Neural cell (in vitro differentiated cells): Measurements from ENCODE around the gene OARD1. TPM values are rescaled to one million over a fixed set of nuclear protein-coding genes. Genes with fewer than 3 reads are reported as not detected.
"Not testable (repeated sequence)": the region's sequence is repeated elsewhere in the genome, so short reads cannot be mapped to it uniquely, and the experiment has no call there.

Experiments used
- H2AFZ ChIP-seq: fragments of 200-600, 300-800 bp; sonication (generic), shearing (Covaris generic); 2 replicates; pipeline ENCODE4 v1.6.0; 2014; ENCODE audit warnings: low read depth, mild to moderate bottlenecking, antibody characterized with exemption, low read length, moderate library complexity
- H3F3A ChIP-seq: fragments of 200-600 bp; shearing (Covaris generic); 2 replicates; pipeline ENCODE4 v1.6.1; 2016; ENCODE audit warnings: mild to moderate bottlenecking, moderate library complexity, mixed read lengths, antibody characterized with exemption, low read length; ENCODE audit not compliant: insufficient read depth, poor library complexity, severe bottlenecking
- H3K27ac ChIP-seq: fragments of 200-600, 300-800 bp; sonication (generic), shearing (Covaris generic); 2 replicates; pipeline ENCODE4 v1.5.1; 2014; ENCODE audit warnings: mild to moderate bottlenecking, low read length, moderate library complexity
- H3K27me3 ChIP-seq: fragments of 300-800, 200-600 bp; sonication (generic), shearing (Covaris generic); 2 replicates; pipeline ENCODE4 v1.6.0; 2014; ENCODE audit warnings: mild to moderate bottlenecking, low read depth, low read length, moderate library complexity; ENCODE audit not compliant: insufficient read depth
- H3K36me3 ChIP-seq: fragments of 300-800, 200-600 bp; sonication (generic), shearing (Covaris generic); 2 replicates; pipeline ENCODE4 v1.5.1; 2014; ENCODE audit warnings: mild to moderate bottlenecking, antibody characterized with exemption, low read length, moderate library complexity; ENCODE audit not compliant: insufficient read depth
- H3K4me2 ChIP-seq: fragments of 300-800, 200-600 bp; sonication (generic), shearing (Covaris generic); 2 replicates; pipeline ENCODE4 v1.6.0; 2014; ENCODE audit warnings: mild to moderate bottlenecking, low read length
- H3K4me3 ChIP-seq: fragments of 300-800, 200-600 bp; sonication (generic), shearing (Covaris generic); 2 replicates; pipeline ENCODE4 v1.5.1; 2014; ENCODE audit warnings: mild to moderate bottlenecking, low read length, moderate library complexity
- H3K79me2 ChIP-seq: fragments of 200-600 bp; shearing (Covaris generic); replicated peaks from 2 replicates; pipeline ENCODE4 v1.6.0; 2014; ENCODE audit warnings: mild to moderate bottlenecking, low read length, moderate library complexity; ENCODE audit not compliant: insufficient read depth
- H3K9ac ChIP-seq: fragments of 300-800, 200-600 bp; sonication (generic), shearing (Covaris generic); 2 replicates; pipeline ENCODE4 v1.6.1; 2016; ENCODE audit warnings: mild to moderate bottlenecking, low read length, mixed read lengths
- H3K9me2 ChIP-seq: fragments of 200-600 bp; shearing (Covaris generic); 2 replicates; pipeline ENCODE4 v1.6.1; 2016; ENCODE audit warnings: mild to moderate bottlenecking, low read length, mixed read lengths; ENCODE audit not compliant: insufficient read depth
- H3K9me3 ChIP-seq: fragments of 200-600, 300-800 bp; sonication (generic), shearing (Covaris generic); 2 replicates; pipeline ENCODE4 v1.6.1; 2016; ENCODE audit warnings: mild to moderate bottlenecking, mixed run types, low read length, moderate library complexity, mixed read lengths
- H4K20me1 ChIP-seq: fragments of 200-600 bp; shearing (Covaris generic); 2 replicates; pipeline ENCODE4 v1.6.1; 2016; ENCODE audit warnings: mild to moderate bottlenecking, mixed run types; ENCODE audit not compliant: insufficient read depth
- CTCF ChIP-seq: fragments of 450-650 bp; IDR thresholded peaks from 2 replicates; pipeline ENCODE4 v1.5.1; 2014; ENCODE audit warnings: antibody characterized with exemption, mild to moderate bottlenecking, moderate library complexity; ENCODE audit not compliant: poor library complexity, severe bottlenecking
- EP300 ChIP-seq: fragments of 450-650 bp; conservative IDR thresholded peaks from 2 replicates; pipeline ENCODE4 v1.6.1; 2014; ENCODE audit warnings: antibody characterized with exemption, mild to moderate bottlenecking, moderate library complexity; ENCODE audit not compliant: poor library complexity, severe bottlenecking
- EZH2 ChIP-seq: fragments of 200-600, 300-800 bp; shearing (Covaris generic), sonication (generic); IDR thresholded peaks from 2 replicates; pipeline ENCODE4 v1.6.1; 2014; ENCODE audit warnings: antibody characterized with exemption, low read length, borderline replicate concordance, mild to moderate bottlenecking; ENCODE audit not compliant: insufficient read depth, poor library complexity, severe bottlenecking
- MXI1 ChIP-seq: fragments of 450-650 bp; conservative IDR thresholded peaks from 2 replicates; pipeline ENCODE4 v1.6.1; 2014; ENCODE audit warnings: antibody characterized with exemption, mild to moderate bottlenecking; ENCODE audit not compliant: poor library complexity, severe bottlenecking
- POLR2AphosphoS5 ChIP-seq: IDR thresholded peaks from 2 replicates; pipeline ENCODE4 v1.6.1; 2012
- RAD21 ChIP-seq: fragments of 450-650 bp; conservative IDR thresholded peaks from 2 replicates; pipeline ENCODE4 v1.6.1; 2014; ENCODE audit warnings: antibody characterized with exemption, mild to moderate bottlenecking, moderate library complexity
- SMC3 ChIP-seq: fragments of 450-650 bp; conservative IDR thresholded peaks from 2 replicates; pipeline ENCODE4 v1.6.1; 2014; ENCODE audit warnings: antibody characterized with exemption, mild to moderate bottlenecking, moderate library complexity; ENCODE audit not compliant: poor library complexity
- TAF1 ChIP-seq: IDR thresholded peaks from 2 replicates; pipeline ENCODE4 v1.6.1; 2012; ENCODE audit warnings: low read depth
- polyA plus RNA-seq: library from polyadenylated mRNA; depleted of rRNA; stranded (reverse); fragments of >200 nt; gene quantifications from 2 replicates; pipeline ENCODE4 v1.2.3, GENCODE V29; 2014
- TF ChIP-seq, protein P1 (sequence below): IDR thresholded peaks from 2 replicates; pipeline ENCODE4 v1.6.1; 2012; ENCODE audit warnings: borderline replicate concordance

OARD1 gene
- polyA plus RNA-seq, 1 donor from 2014 or later, result 38.7 TPM

GRCh38 chr6:41015860-41016259, 56.3 kb downstream of the OARD1 start:
- not testable (repeated sequence) for H3K9me3 ChIP-seq, H2AFZ ChIP-seq, H4K20me1 ChIP-seq, H3K27ac ChIP-seq, H3F3A ChIP-seq, H3K4me2 ChIP-seq, H3K9me2 ChIP-seq, H3K27me3 ChIP-seq, H3K79me2 ChIP-seq, H3K4me3 ChIP-seq, H3K9ac ChIP-seq, H3K36me3 ChIP-seq

GRCh38 chr6:41014780-41015179, 57.4 kb downstream of the OARD1 start:
- no peak overlapping the region for H3K9ac ChIP-seq

More at GRCh38 chr6:41014780-41015179, 57.4 kb downstream of the OARD1 start:
- Histone ChIP-seq H3K79me2 (no peaks in the 10 kb centered on the region), H3K9me2 (no peaks in the 10 kb centered on the region), H3K36me3 (no peaks in the 10 kb centered on the region), H3K4me2 (no peak overlapping the region), H2AFZ (no peak overlapping the region), H3F3A (no peaks in the 10 kb centered on the region), H3K4me3 (no peak overlapping the region), H3K9me3 (no peaks in the 10 kb centered on the region), H3K27ac (no peak overlapping the region), H4K20me1 (no peaks in the 10 kb centered on the region), H3K27me3 (no peaks in the 10 kb centered on the region)
- TF ChIP-seq POLR2AphosphoS5, result no peak
- no peak for TF ChIP-seq EZH2
- no peak for TF ChIP-seq TAF1
- no peak for TF ChIP-seq SMC3
- TF ChIP-seq, protein P1, sequence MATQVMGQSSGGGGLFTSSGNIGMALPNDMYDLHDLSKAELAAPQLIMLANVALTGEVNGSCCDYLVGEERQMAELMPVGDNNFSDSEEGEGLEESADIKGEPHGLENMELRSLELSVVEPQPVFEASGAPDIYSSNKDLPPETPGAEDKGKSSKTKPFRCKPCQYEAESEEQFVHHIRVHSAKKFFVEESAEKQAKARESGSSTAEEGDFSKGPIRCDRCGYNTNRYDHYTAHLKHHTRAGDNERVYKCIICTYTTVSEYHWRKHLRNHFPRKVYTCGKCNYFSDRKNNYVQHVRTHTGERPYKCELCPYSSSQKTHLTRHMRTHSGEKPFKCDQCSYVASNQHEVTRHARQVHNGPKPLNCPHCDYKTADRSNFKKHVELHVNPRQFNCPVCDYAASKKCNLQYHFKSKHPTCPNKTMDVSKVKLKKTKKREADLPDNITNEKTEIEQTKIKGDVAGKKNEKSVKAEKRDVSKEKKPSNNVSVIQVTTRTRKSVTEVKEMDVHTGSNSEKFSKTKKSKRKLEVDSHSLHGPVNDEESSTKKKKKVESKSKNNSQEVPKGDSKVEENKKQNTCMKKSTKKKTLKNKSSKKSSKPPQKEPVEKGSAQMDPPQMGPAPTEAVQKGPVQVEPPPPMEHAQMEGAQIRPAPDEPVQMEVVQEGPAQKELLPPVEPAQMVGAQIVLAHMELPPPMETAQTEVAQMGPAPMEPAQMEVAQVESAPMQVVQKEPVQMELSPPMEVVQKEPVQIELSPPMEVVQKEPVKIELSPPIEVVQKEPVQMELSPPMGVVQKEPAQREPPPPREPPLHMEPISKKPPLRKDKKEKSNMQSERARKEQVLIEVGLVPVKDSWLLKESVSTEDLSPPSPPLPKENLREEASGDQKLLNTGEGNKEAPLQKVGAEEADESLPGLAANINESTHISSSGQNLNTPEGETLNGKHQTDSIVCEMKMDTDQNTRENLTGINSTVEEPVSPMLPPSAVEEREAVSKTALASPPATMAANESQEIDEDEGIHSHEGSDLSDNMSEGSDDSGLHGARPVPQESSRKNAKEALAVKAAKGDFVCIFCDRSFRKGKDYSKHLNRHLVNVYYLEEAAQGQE, result no peak
- TF ChIP-seq MXI1, result no peak
- TF ChIP-seq RAD21, result no peak
- TF ChIP-seq EP300, result no peak
- no peak for TF ChIP-seq CTCF

Other genes starting within 250 kb of the OARD1 start
- gene UNC5CL, start 33.1 kb downstream of the OARD1 start, polyA plus RNA-seq, result 1.0 and 2.6 TPM in 2 replicates
- not detected in 2 replicates for gene TSPO2, start 29.9 kb downstream of the OARD1 start, polyA plus RNA-seq
- gene APOBEC2, start 19.2 kb downstream of the OARD1 start, polyA plus RNA-seq, result not detected in 2 replicates
- 17.1 and 22.1 TPM in 2 replicates for gene NFYA, start 618 bp upstream of the OARD1 start, polyA plus RNA-seq
- not detected in 2 replicates for gene TREML1, start 82.0 kb upstream of the OARD1 start, polyA plus RNA-seq
- gene TREM2, start 90.8 kb upstream of the OARD1 start, polyA plus RNA-seq, result not detected in 2 replicates
- not detected in 2 replicates for gene TREML2, start 128.8 kb upstream of the OARD1 start, polyA plus RNA-seq
- gene TREML4, start 156.0 kb upstream of the OARD1 start, polyA plus RNA-seq, result not detected in 2 replicates
- gene TREM1, start 214.3 kb upstream of the OARD1 start, polyA plus RNA-seq, result not detected in 2 replicates